Left ventricle myocardium inferior (tissue), 1 donor: ENCODE results near the gene TMEM273. TPM values are rescaled to one million over a fixed set of nuclear protein-coding genes. Genes with fewer than 3 reads are reported as not detected.

Experiments
- DNase-seq: peaks from one replicate; pipeline ENCODE4 v3.0.0-alpha.2; 2020
- H3K27ac ChIP-seq: fragments of 200-600 bp; replicated peaks from 2 replicates; pipeline ENCODE4 v1.8.0; 2021
- H3K27me3 ChIP-seq: fragments of 200-600 bp; 2 replicates; pipeline ENCODE4 v1.8.0; 2021; ENCODE audit warnings: low read depth
- H3K36me3 ChIP-seq: fragments of 200-600 bp; 2 replicates; pipeline ENCODE4 v1.8.0; 2021
- H3K4me1 ChIP-seq: fragments of 200-600 bp; 2 replicates; pipeline ENCODE4 v1.8.0; 2021
- H3K4me3 ChIP-seq: fragments of 200-600 bp; 2 replicates; pipeline ENCODE4 v1.8.0; 2021; ENCODE audit warnings: mild to moderate bottlenecking, moderate library complexity
- H3K9me3 ChIP-seq: fragments of 200-600 bp; replicated peaks from 2 replicates; pipeline ENCODE4 v1.8.0; 2021
- intact Hi-C: fragments of 100-400 bp; cut with micrococcal nuclease; formaldehyde crosslinking; loops from one replicate; pipeline ENCODE4 v1.11.0; 2022
- total RNA-seq: library from RNA; stranded (reverse); fragmentation: NEBNext Ultra II Directional; extraction: Animal tissue kit (Norgen Biotek cat#: 25700); gene quantifications from one replicate; pipeline ENCODE4 v1.2.1, GENCODE V29; 2021
- TF ChIP-seq, protein P1 (sequence below): fragments of 200-600 bp; IDR thresholded peaks from 2 replicates; pipeline ENCODE4 v1.8.0; 2021; ENCODE audit warnings: antibody characterized with exemption, mild to moderate bottlenecking, borderline replicate concordance
- donor health status: DM: no; HTN: yes; CAD: no; lungs with severe emphysema.

The TMEM273 gene
- total RNA-seq, 1 donor from 2014 or later, result 29.0 TPM

DNA sequence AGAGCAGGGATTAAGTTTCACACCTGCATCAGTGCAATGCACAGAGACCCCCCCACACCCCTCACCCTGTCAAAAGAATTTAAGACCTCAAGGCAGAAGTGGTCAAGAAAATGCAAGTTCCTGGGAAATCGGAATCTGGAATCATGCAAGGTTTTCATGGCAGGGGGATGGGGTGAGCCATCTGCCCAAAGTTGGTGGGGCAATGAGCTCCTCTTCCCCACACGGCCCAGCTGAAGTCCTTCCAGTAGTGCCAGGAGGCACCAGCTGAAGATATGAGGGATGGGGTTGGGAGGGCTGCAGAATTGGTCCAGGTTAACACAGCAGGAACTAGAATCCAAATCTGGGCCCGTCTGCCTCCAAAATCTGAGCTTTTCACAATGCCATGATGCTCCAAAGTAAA, 25.0 kb upstream of the TMEM273 start:
- H3K27me3 ChIP-seq, result no peaks in the 10 kb centered on the region
- intact Hi-C loops, result no loop called here
- no peak overlapping the region for H3K4me3 ChIP-seq
- no peaks in the 10 kb centered on the region for H3K9me3 ChIP-seq
- TF ChIP-seq, protein P1, sequence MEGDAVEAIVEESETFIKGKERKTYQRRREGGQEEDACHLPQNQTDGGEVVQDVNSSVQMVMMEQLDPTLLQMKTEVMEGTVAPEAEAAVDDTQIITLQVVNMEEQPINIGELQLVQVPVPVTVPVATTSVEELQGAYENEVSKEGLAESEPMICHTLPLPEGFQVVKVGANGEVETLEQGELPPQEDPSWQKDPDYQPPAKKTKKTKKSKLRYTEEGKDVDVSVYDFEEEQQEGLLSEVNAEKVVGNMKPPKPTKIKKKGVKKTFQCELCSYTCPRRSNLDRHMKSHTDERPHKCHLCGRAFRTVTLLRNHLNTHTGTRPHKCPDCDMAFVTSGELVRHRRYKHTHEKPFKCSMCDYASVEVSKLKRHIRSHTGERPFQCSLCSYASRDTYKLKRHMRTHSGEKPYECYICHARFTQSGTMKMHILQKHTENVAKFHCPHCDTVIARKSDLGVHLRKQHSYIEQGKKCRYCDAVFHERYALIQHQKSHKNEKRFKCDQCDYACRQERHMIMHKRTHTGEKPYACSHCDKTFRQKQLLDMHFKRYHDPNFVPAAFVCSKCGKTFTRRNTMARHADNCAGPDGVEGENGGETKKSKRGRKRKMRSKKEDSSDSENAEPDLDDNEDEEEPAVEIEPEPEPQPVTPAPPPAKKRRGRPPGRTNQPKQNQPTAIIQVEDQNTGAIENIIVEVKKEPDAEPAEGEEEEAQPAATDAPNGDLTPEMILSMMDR, result no peak
- DNase-seq, result no peak
- H3K27ac ChIP-seq, result no peak overlapping the region
- peaks cover 11% of the 10 kb centered on the region for H3K4me1 ChIP-seq
- no peaks in the 10 kb centered on the region for H3K36me3 ChIP-seq

DNA sequence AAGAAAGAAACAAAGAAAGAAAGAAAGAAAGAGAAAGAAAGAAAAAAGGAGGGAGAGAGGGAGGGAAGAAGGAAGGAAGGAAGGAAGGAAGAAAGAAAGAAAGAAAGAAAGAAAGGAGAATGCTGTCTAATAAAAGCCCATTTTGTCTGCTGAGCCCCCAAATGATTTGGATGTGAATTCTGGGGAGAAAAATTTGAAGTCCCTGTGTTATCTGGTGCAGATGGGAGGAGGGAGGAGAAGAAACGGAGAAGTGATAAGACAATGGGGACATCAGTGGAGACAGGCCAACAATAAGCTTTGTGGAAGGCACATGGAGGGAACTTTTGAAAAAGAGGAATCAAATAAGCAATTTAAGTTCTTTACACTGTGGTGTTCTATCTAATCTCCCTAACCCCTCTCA, 24.6 kb upstream of the TMEM273 start:
- no peaks in the 10 kb centered on the region for H3K9me3 ChIP-seq
- no peak overlapping the region for H3K27ac ChIP-seq
- intact Hi-C loops, result no loop called here
- no peaks in the 10 kb centered on the region for H3K27me3 ChIP-seq
- DNase-seq, result no peak
- no peak overlapping the region for H3K4me3 ChIP-seq
- TF ChIP-seq, protein P1, result no peak
- no peaks in the 10 kb centered on the region for H3K36me3 ChIP-seq
- peaks cover 11% of the 10 kb centered on the region for H3K4me1 ChIP-seq

DNA sequence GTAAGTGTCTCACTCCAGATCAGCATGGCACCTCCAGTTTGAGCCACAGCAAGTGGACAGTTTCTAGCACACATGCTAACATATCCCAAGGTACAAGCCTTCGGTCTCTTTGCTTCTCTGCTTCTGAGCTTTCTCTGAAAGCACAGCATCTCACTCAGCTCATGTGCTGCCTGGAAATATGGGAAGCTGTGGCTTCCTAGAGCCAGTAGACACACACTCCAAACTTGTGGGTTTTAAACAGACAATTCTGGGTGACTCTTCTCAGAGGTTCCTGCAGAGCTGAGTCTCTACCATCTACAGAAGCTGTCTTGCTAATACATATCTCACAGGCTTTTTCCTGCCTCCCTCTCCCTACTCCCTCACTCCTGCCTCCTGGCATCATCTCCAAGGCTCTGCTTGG, 23.9 kb upstream of the TMEM273 start:
- no peak overlapping the region for H3K4me3 ChIP-seq
- no peaks in the 10 kb centered on the region for H3K9me3 ChIP-seq
- intact Hi-C loops, result no loop called here
- no peaks in the 10 kb centered on the region for H3K36me3 ChIP-seq
- TF ChIP-seq, protein P1, result no peak
- H3K4me1 ChIP-seq, result peaks cover 11% of the 10 kb centered on the region
- no peak overlapping the region for H3K27ac ChIP-seq
- H3K27me3 ChIP-seq, result no peaks in the 10 kb centered on the region
- DNase-seq, result no peak

DNA sequence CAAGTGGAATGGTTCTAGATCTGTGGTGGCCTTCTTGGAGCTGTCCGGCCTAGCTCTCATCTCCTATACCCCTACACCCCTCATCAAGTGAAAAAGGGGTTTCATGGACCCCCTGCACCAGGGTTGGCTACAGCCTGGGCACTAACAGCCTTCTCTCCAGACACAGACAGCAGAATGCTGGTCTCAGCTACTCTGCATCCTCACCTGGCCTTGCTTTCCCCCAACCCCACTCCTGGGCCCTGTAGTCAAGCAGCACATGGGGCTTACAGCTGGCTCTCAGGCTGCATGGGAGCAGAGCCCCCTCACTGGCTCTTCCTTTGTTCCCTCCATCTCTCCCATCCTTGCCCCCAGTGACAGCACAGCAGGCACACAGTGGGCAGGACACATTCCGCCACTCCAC, 20.8 kb upstream of the TMEM273 start:
- H3K27ac ChIP-seq, result no peak overlapping the region
- intact Hi-C loops, result no loop called here
- H3K27me3 ChIP-seq, result no peaks in the 10 kb centered on the region
- TF ChIP-seq, protein P1, result no peak
- H3K4me3 ChIP-seq, result no peak overlapping the region
- no peaks in the 10 kb centered on the region for H3K9me3 ChIP-seq
- DNase-seq, result no peak
- no peaks in the 10 kb centered on the region for H3K36me3 ChIP-seq
- H3K4me1 ChIP-seq, result peaks cover 11% of the 10 kb centered on the region

DNA sequence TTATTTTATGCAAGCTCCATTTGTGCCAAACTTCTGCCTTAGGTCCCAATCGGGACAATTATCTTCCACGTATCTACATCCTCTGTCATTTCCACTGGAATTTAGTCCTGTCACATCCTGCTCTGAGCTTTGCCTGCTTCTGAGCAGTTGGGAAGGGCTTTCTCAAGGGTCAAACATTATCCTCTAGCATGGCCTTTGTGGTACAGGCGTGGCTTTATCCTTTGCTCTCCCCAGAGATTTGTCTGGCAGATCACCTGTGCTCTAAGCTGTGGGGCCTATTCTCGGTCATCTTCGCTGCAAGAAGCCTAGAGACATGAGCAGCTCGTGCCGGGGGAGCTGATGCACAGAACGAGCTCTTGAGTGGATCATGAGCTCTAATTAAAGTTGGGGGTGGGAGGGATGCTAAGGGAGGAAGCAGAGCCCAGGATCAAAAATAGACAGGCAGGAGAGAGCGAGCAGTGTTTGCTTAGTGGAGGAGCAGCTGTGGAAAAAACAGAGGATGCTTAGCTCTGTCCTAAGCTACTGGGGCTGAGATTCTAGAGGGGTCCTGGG, 19.8 kb upstream of the TMEM273 start:
- no peak for DNase-seq
- TF ChIP-seq, protein P1, result no peak
- Histone ChIP-seq H3K27me3 (no peaks in the 10 kb centered on the region), H3K36me3 (no peaks in the 10 kb centered on the region), H3K4me1 (peaks cover 4% of the 10 kb centered on the region), H3K9me3 (no peaks in the 10 kb centered on the region), H3K27ac (no peak overlapping the region), H3K4me3 (no peak overlapping the region)
- intact Hi-C loops, result no loop called here

DNA sequence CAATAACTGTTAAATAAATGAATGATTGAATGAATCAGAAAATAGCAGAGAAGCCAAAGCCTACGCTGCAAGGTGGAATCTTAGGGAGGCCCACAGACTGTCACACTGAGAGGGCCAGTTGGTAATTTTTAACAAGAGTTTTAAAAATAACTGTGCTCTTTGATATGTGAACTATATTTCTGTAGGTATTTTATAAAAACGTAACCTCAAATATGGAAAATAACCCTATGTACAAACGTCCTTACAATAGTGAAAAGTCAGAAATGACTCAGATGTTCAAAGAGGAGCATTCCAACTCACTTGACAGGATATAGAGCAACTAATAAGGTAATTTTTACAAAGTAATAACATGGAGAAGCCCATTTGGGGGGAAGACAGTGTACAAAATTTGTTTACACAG, 18.9 kb upstream of the TMEM273 start:
- Histone ChIP-seq H3K4me1 (peaks cover 4% of the 10 kb centered on the region), H3K4me3 (no peak overlapping the region), H3K27me3 (no peaks in the 10 kb centered on the region), H3K36me3 (no peaks in the 10 kb centered on the region), H3K9me3 (no peaks in the 10 kb centered on the region), H3K27ac (peak overlapping the region; percentile 44)
- intact Hi-C loops, result no loop called here
- TF ChIP-seq, protein P1, result no peak
- no peak for DNase-seq
